GM21528 (cell line): Measurements from ENCODE around the gene PCDHB7.
"Not testable (repeated sequence)": the region's sequence is repeated elsewhere in the genome, so short reads cannot be mapped to it uniquely, and the experiment has no call there.

ENCODE experiments used
- ATAC-seq: cut with Tn5 transposase; IDR thresholded peaks from one replicate; pipeline ENCODE4 v1.9.1; 2021; ENCODE audit warnings: mild to moderate bottlenecking, moderate library complexity; ENCODE audit not compliant: unreplicated experiment, low FRiP score

The PCDHB7 gene

DNA sequence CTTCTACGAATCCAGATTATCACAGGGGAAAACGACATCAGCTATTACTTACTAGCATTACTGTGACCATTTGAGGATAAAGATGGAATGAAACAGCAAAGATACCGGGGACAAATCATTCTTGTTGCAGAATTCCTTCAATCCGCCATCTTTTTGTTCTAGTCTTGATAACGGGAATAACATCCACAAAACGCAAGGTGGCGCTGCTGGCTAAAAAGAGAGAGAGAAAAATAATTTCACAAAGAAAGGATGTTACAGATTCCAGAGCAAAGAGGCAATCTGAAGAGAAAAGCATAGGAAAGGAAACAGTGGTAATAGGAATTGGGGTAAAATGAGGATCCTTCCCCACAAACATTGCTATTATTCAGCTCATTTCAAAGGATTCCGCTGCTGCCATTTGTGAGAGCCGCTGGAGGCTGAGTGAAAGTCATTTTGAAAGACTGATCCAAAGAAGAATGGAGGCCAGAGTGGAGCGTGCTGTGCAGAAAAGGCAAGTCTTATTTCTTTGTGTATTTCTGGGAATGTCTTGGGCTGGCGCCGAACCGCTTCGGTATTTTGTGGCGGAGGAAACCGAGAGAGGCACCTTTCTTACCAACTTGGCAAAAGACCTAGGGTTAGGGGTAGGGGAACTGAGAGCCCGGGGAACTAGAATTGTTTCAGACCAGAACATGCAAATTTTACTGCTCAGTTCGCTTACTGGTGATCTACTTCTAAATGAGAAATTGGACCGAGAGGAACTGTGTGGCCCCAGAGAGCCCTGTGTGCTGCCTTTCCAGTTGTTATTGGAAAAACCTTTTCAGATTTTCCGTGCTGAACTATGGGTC is at the start of gene PCDHB7:
PCDHB7 (plus strand) TSS at position 264 of the 824 bp plus-strand sequence; CDS start at position 456, 192 bp downstream.
- no peak for ATAC-seq

DNA sequence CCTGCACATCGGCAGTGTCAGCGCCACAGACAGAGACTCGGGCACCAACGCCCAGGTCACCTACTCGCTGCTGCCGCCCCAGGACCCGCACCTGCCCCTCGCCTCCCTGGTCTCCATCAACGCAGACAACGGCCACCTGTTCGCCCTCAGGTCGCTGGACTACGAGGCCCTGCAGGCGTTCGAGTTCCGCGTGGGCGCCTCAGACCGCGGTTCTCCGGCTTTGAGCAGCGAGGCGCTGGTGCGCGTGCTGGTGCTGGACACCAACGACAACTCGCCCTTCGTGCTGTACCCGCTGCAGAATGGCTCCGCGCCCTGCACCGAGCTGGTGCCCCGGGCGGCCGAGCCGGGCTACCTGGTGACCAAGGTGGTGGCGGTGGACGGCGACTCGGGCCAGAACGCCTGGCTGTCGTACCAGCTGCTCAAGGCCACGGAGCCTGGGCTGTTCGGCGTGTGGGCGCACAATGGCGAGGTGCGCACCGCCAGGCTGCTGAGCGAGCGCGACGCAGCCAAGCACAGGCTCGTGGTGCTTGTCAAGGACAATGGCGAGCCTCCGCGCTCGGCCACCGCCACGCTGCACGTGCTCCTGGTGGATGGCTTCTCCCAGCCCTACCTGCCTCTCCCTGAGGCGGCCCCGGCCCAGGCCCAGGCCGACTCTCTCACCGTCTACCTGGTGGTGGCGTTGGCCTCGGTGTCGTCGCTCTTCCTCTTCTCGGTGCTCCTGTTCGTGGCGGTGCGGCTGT is 48.9 kb upstream of the PCDHB7 start:
- ATAC-seq: not testable (repeated sequence)

DNA sequence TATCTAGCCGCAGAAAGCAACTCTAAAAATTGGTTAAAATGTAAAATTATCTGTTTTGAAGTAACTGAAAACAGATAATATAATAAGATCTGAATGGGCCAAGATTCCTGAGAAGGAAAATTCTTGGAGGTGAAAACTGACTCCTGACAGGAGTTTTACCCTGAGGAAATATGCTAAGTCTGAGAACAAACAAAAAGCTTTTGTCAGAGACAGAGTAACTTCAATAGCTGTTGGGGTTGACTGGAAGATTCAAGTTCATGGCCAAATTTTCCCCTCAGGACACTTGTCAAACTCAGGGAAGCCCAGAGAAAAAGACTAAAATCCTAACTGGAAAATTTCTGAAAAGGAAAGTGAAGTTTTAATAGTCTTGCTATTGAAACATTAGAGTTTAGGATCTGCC is 45.1 kb upstream of the PCDHB7 start:
- ATAC-seq: no peak

DNA sequence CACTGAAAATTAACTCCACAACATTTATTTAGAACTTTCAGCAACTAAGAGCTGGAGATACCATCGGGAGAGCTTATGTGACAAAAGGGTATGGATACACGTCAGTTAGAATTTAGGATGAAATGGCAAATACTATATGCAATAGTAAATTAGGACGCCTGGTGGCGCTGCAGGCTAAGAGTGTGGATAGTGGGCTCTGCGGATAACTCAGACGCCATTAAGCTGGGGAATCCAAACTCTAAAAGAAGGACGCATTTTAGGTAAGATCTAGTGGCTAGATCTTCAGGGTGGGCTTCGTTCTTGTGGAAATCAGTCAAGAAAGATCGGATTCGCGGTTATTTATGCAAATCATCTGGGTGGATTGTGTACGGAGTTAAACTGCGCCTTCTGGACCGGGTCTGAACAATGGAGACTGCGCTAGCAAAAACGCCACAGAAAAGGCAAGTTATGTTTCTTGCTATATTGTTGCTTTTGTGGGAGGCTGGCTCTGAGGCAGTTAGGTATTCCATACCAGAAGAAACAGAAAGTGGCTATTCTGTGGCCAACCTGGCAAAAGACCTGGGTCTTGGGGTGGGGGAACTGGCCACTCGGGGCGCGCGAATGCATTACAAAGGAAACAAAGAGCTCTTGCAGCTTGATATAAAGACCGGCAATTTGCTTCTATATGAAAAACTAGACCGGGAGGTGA is 37.3 kb upstream of the PCDHB7 start, which contains the start of gene PCDHB5:
PCDHB5 (plus strand) TSS at position 177 of the 688 bp plus-strand sequence; CDS start at position 406, 229 bp downstream.
- ATAC-seq: no peak

DNA sequence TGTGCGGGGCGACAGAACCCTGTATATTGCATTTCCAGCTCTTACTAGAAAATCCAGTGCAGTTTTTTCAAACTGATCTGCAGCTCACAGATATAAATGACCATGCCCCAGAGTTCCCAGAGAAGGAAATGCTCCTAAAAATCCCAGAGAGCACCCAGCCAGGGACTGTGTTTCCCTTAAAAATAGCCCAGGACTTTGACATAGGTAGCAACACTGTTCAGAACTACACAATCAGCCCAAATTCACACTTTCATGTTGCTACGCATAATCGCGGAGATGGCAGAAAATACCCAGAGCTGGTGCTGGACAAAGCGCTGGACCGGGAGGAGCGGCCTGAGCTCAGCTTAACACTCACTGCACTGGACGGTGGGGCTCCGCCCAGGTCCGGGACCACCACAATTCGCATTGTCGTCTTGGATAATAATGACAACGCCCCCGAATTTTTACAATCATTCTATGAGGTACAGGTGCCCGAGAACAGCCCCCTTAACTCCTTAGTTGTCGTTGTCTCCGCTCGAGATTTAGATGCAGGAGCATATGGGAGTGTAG is 36.7 kb upstream of the PCDHB7 start:
- no peak for ATAC-seq

DNA sequence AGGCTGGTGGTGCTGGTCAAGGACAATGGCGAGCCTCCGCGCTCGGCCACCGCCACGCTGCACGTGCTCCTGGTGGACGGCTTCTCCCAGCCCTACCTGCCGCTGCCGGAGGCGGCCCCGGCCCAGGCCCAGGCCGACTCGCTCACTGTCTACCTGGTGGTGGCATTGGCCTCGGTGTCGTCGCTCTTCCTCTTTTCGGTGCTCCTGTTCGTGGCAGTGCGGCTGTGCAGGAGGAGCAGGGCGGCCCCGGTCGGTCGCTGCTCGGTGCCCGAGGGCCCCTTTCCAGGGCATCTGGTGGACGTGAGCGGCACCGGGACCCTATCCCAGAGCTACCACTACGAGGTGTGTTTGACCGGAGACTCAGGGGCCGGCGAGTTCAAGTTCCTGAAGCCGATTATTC is 35.1 kb upstream of the PCDHB7 start:
- ATAC-seq: not testable (repeated sequence)

DNA sequence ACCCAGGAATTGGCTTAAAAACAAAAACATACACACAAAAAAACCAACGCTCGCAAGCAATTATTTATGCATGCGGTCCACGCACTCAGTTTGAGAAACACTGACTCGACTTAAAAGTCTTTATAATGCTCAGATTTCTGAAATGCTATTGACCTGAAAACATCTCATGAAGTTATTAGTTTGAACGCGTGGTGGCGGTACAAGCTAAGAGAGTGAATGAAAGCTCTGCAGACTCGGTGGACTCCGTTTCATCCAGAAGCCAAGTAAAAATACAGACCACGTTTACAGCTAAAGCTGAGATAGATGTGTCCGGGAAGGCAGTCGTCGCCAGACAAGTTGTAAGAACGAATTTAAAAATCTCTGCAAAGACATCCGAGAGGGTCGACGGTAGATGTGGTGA is 22.6 kb upstream of the PCDHB7 start, which contains the start of gene PCDHB6:
PCDHB6 (plus strand) TSS at position 246 of the 400 bp plus-strand sequence. CDS start 201 bp downstream, outside the sequence.
- ATAC-seq: no peak

DNA sequence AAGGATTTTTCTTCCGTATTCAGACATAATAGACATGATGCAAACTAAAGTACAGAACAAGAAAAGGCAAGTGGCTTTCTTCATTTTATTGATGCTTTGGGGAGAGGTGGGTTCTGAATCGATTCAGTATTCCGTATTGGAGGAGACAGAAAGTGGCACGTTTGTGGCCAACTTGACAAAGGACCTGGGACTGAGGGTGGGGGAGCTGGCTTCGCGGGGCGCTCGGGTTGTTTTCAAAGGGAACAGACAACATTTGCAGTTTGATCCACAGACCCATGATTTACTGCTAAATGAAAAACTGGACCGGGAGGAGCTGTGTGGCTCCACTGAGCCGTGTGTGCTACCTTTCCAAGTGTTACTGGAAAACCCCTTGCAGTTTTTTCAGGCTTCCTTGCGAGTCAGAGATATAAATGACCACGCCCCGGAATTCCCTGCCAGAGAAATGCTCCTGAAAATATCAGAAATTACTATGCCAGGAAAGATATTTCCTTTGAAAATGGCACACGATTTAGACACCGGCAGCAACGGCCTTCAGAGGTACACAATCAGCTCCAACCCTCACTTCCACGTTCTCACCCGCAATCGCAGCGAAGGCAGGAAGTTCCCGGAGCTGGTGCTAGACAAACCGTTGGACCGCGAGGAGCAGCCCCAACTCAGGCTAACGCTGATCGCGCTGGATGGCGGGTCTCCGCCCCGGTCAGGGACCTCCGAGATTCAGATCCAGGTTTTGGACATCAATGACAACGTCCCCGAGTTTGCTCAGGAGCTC is 22.0 kb upstream of the PCDHB7 start:
- ATAC-seq: no peak

DNA sequence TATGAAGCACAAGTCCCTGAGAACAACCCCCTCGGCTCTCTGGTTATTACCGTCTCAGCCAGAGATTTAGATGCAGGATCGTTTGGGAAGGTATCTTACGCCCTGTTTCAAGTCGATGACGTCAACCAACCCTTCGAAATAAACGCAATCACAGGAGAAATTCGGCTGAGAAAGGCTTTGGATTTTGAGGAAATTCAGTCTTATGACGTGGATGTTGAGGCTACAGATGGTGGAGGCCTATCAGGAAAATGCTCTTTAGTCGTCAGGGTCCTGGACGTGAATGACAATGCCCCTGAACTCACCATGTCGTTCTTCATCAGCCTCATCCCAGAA is 21.5 kb upstream of the PCDHB7 start:
- ATAC-seq: no peak

DNA sequence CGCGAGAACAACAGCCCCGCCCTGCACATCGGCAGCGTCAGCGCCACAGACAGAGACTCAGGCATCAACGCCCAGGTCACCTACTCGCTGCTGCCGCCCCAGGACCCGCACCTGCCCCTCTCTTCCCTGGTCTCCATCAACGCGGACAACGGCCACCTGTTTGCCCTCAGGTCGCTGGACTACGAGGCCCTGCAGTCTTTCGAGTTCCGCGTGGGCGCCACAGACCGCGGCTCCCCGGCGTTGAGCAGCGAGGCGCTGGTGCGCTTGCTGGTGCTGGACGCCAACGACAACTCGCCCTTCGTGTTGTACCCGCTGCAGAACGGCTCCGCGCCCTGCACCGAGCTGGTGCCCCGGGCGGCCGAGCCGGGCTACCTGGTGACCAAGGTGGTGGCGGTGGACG is 20.8 kb upstream of the PCDHB7 start:
- ATAC-seq: not testable (repeated sequence)

DNA sequence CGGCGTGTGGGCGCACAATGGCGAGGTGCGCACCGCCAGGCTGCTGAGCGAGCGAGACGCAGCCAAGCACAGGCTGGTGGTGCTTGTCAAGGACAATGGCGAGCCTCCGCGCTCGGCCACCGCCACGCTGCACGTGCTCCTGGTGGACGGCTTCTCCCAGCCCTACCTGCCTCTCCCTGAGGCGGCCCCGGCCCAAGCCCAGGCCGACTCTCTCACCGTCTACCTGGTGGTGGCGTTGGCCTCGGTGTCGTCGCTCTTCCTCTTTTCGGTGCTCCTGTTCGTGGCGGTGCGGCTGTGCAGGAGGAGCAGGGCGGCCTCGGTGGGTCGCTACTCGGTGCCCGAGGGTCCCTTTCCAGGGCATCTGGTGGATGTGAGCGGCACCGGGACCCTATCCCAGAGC is 20.3 kb upstream of the PCDHB7 start:
- not testable (repeated sequence) for ATAC-seq

DNA sequence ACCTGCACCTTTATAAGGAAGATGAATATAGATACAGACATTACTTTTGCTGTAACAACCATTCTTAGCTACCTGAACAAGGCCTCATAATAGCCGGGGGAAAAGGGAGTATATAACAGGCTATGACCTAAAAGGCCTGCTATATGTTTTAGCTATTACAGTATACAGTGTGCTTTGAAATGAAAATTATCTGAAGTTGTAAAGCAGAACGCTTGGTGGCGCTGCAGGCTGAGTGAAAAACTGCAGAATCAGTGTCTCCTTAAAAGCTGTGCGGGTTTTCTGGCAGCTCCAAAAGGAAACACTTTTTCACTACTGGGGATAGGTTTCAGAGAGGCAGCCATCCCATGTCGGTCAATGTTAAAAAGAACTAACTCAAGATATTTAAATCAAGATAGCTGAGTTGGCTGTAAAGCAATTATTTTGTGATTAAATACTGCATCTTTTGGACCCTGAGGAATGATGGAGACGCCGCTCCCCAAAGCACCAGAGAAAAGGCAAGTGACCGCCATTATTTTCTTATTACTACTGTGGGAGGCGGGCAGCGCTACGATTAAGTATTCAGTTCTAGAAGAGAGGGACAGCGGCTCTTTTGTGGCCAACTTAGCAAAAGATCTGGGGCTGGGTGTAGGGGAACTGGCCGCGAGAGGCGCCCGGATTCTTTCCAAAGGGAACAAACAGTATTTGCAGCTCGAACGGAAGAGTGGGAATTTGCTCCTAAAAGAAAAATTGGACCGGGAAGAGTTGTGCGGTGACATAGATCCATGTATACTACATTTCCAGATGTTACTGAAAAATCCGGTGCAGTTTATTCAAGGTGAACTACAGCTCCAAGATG is 16.7 kb upstream of the PCDHB7 start:
- ATAC-seq: no peak

DNA sequence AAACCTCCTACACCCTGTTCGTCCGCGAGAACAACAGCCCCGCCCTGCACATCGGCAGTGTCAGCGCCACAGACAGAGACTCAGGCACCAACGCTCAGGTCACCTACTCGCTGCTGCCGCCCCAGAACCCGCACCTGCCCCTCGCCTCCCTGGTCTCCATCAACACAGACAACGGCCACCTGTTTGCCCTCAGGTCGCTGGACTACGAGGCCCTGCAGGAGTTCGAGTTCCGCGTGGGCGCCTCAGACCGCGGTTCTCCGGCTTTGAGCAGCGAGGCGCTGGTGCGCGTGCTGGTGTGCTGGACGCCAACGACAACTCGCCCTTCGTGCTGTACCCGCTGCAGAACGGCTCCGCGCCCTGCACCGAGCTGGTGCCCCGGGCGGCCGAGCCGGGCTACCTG is 15.1 kb upstream of the PCDHB7 start:
- not testable (repeated sequence) for ATAC-seq

DNA sequence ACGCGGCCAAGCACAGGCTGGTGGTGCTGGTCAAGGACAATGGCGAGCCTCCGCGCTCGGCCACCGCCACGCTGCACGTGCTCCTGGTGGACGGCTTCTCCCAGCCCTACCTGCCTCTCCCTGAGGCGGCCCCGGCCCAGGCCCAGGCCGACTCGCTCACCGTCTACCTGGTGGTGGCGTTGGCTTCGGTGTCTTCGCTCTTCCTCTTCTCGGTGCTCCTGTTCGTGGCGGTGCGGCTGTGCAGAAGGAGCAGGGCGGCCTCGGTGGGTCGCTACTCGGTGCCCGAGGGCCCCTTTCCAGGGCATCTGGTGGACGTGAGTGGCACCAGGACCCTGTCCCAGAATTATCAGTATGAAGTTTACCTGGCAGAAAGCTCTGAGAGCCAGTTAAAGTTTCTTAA is 14.5 kb upstream of the PCDHB7 start:
- ATAC-seq: not testable (repeated sequence)

DNA sequence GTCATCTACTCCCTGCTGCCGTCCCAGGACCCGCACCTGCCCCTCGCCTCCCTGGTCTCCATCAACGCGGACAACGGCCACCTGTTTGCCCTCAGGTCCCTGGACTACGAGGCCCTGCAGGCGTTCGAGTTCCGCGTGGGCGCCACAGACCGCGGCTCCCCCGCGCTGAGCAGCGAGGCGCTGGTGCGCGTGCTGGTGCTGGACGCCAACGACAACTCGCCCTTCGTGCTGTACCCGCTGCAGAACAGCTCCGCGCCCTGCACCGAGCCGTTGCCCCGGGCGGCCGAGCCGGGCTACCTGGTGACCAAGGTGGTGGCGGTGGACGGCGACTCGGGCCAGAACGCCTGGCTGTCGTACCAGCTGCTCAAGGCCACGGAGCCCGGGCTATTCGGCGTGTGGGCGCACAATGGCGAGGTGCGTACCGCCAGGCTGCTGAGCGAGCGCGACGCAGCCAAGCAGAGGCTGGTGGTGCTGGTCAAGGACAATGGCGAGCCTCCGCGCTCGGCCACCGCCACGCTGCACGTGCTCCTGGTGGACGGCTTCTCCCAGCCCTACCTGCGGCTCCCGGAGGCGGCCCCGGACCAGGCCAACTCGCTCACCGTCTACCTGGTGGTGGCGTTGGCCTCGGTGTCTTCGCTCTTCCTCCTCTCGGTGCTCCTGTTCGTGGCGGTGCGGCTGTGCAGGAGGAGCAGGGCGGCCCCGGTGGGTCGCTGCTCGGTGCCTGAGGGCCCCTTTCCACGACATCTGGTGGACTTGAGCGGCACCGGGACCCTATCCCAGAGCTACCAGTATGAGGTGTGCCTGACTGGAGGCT is 2.1 kb downstream of the PCDHB7 start:
- not testable (repeated sequence) for ATAC-seq

DNA sequence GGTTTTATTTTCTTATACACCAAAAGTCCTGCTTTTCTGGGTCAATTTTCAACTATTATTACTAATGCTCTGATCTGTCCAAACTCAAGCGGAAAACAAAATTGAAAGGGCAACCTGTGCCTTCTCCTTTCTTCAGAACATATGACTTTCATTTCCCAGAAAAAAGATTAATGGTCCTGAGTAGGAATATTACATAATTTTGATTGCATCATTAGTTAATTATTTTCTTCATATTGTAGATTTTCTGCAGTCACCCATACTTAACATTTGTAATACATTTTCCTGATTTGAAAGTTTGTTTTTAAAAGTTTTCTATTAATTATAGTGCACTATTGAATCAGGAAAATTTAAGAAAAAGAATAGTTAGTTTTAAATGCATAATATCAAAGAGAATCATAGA is 3.5 kb downstream of the PCDHB7 start:
- no peak for ATAC-seq

DNA sequence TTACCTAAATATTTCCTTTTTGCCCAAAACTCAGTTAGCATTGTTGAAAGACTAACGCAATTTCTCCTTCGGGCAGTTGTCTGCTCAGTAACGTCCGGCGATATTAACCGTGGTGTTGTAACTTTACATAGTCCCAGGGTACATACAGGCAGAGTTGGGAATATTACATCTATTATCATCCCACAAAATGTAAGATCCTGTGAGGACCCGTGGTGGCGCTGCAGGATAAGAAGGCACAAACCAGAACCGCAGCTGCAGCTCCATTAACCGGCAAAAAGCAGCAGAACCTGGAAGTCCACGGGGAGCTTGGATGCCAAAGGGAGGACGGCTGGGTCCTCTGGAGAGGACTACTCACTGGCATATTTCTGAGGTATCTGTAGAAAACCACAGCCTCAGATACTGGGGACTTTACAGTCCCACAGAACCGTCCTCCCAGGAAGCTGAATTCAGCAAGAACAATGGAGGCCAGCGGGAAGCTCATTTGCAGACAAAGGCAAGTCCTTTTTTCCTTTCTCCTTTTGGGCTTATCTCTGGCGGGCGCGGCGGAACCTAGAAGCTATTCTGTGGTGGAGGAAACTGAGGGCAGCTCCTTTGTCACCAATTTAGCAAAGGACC is 5.2 kb downstream of the PCDHB7 start, which contains the start of gene PCDHB8:
PCDHB8 (plus strand) TSS at position 214 of the 615 bp plus-strand sequence; CDS start at position 459, 245 bp downstream.
- not testable (repeated sequence) for ATAC-seq

DNA sequence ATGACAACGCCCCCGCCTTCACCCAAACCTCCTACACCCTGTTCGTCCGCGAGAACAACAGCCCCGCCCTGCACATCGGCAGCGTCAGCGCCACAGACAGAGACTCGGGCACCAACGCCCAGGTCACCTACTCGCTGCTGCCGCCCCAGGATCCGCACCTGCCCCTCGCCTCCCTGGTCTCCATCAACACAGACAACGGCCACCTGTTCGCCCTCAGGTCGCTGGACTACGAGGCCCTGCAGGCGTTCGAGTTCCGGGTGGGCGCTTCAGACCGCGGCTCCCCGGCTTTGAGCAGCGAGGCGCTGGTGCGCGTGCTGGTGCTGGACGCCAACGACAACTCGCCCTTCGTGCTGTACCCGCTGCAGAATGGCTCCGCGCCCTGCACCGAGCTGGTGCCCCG is 6.9 kb downstream of the PCDHB7 start:
- not testable (repeated sequence) for ATAC-seq
